Liver (tissue), 3 donors: ENCODE measurements around the gene TRERF1.

Experiments
- CTCF ChIP-seq: fragments of 150-350 bp; IDR thresholded peaks from 2 replicates; pipeline ENCODE4 v1.5.1; 2017; ENCODE audit warnings: improper control_type of control experiment, low read depth, low read length; ENCODE audit not compliant: missing input control
- EGR1 ChIP-seq, 2 donors: IDR thresholded peaks; 2 replicates each; pipeline ENCODE4 v1.6.1; 2016 to 2018; ENCODE audit warnings: antibody characterized with exemption in 2 of 2, low read depth in 2 of 2
- HNF4G ChIP-seq: IDR thresholded peaks from 2 replicates; pipeline ENCODE4 v1.6.1; 2016; ENCODE audit warnings: antibody characterized with exemption
- MAX ChIP-seq: IDR thresholded peaks from 2 replicates; pipeline ENCODE4 v1.6.1; 2016; ENCODE audit warnings: antibody characterized with exemption
- NR2F2 ChIP-seq: IDR thresholded peaks from 2 replicates; pipeline ENCODE4 v1.6.1; 2016; ENCODE audit warnings: antibody characterized with exemption
- RAD21 ChIP-seq, 2 donors: IDR thresholded peaks; 2 replicates each; pipeline ENCODE4 v1.6.1; 2016; ENCODE audit warnings: antibody characterized with exemption in 2 of 2, mild to moderate bottlenecking in 2 of 2
- REST ChIP-seq: IDR thresholded peaks from 2 replicates; pipeline ENCODE4 v1.6.1; 2016; ENCODE audit warnings: antibody characterized with exemption, mild to moderate bottlenecking
- RXRA ChIP-seq, 2 donors: IDR thresholded peaks; 2 replicates each; pipeline ENCODE4 v1.6.1; 2017 to 2018; ENCODE audit warnings: antibody characterized with exemption in 2 of 2, mild to moderate bottlenecking in 1 of 2
- TAF1 ChIP-seq: conservative IDR thresholded peaks from 2 replicates; pipeline ENCODE4 v1.6.1; 2016; ENCODE audit warnings: antibody characterized with exemption, mild to moderate bottlenecking
- YY1 ChIP-seq: IDR thresholded peaks from 2 replicates; pipeline ENCODE4 v1.6.1; 2016; ENCODE audit warnings: antibody characterized with exemption, mild to moderate bottlenecking
- ZBTB33 ChIP-seq: IDR thresholded peaks from 2 replicates; pipeline ENCODE4 v1.6.1; 2016; ENCODE audit warnings: antibody characterized with exemption
- donor health status: healthy.
- donor health status: healthy.

- TF ChIP-seq HNF4G (no peak), CTCF (no peak), RXRA (IDR thresholded peaks at IDR 0.05) (no peak), RAD21 (IDR thresholded peaks at IDR 0.05) (no peak), NR2F2 (no peak), TAF1 (no peak), ZBTB33 (no peak), YY1 (no peak), REST (no peak), MAX (no peak), EGR1 (IDR thresholded peaks at IDR 0.05; ENCODE audit: low read depth in 2 of 2) (no peak)
These were observed 90.7 kb downstream of the TRERF1 start for GRCh38 chr6:42361036-42361435.
